OCI-LY1 (cell line): ENCODE data around the gene GABRA5.

ENCODE experiments used
- H2AFZ ChIP-seq: fragments of 200-600 bp; sonication (generic), shearing (Covaris generic); 2 replicates; pipeline ENCODE4 v1.6.0; 2014; ENCODE audit warnings: antibody characterized with exemption, mild to moderate bottlenecking, low read length
- H3F3A ChIP-seq: fragments of 200-600 bp; sonication (generic), shearing (Covaris generic); 2 replicates; pipeline ENCODE4 v1.6.0; 2014; ENCODE audit warnings: mild to moderate bottlenecking, antibody characterized with exemption, low read length, moderate library complexity; ENCODE audit not compliant: insufficient read depth
- H3K27ac ChIP-seq: fragments of 200-600 bp; sonication (generic); 2 replicates; pipeline ENCODE4 v1.5.1; 2014; ENCODE audit warnings: low read length, mixed run types, mild to moderate bottlenecking, low read depth; ENCODE audit not compliant: poor library complexity, severe bottlenecking
- H3K27me3 ChIP-seq: fragments of 200-600 bp; sonication (generic); 2 replicates; pipeline ENCODE4 v1.6.0; 2014; ENCODE audit warnings: antibody characterized with exemption, mild to moderate bottlenecking, low read length, moderate library complexity; ENCODE audit not compliant: insufficient read depth
- H3K36me3 ChIP-seq: fragments of 200-600 bp; sonication (generic); 2 replicates; pipeline ENCODE4 v1.6.1; 2014; ENCODE audit warnings: mild to moderate bottlenecking, antibody characterized with exemption, low read length, moderate library complexity, mixed read lengths; ENCODE audit not compliant: insufficient read depth
- H3K4me1 ChIP-seq: fragments of 200-600 bp; sonication (generic); 2 replicates; pipeline ENCODE4 v1.5.1; 2014; ENCODE audit warnings: mild to moderate bottlenecking, low read length, moderate library complexity; ENCODE audit not compliant: insufficient read depth, severe bottlenecking
- H3K4me2 ChIP-seq: fragments of 200-600 bp; sonication (generic), shearing (Covaris generic); 2 replicates; pipeline ENCODE4 v1.6.1; 2014; ENCODE audit warnings: low read length
- H3K4me3 ChIP-seq: fragments of 200-600 bp; sonication (generic); 2 replicates; pipeline ENCODE4 v1.5.1; 2014; ENCODE audit warnings: low read length, low read depth, mild to moderate bottlenecking, mixed read lengths; ENCODE audit not compliant: poor library complexity, severe bottlenecking
- H3K79me2 ChIP-seq: fragments of 200-600 bp; shearing (Covaris generic); 2 replicates; pipeline ENCODE4 v1.6.1; 2016; ENCODE audit warnings: mixed run types, low read length, mixed read lengths; ENCODE audit not compliant: insufficient read depth
- H3K9ac ChIP-seq: fragments of 200-600 bp; sonication (generic), shearing (Covaris generic); 2 replicates; pipeline ENCODE4 v1.6.1; 2014; ENCODE audit warnings: mild to moderate bottlenecking, low read length, mixed read lengths
- H3K9me2 ChIP-seq: fragments of 200-600 bp; sonication (generic), shearing (Covaris generic); 2 replicates; pipeline ENCODE4 v1.6.1; 2014; ENCODE audit warnings: low read depth, mild to moderate bottlenecking, low read length, mixed read lengths
- H3K9me3 ChIP-seq: fragments of 200-600 bp; shearing (Covaris generic); 2 replicates; pipeline ENCODE4 v1.6.1; 2014; ENCODE audit warnings: low read length, mixed read lengths
- H4K20me1 ChIP-seq: fragments of 200-600 bp; sonication (generic), shearing (Covaris generic); 2 replicates; pipeline ENCODE4 v1.6.0; 2016; ENCODE audit warnings: mild to moderate bottlenecking, low read length; ENCODE audit not compliant: insufficient read depth
- EZH2 ChIP-seq: fragments of 200-600 bp; sonication (generic), shearing (Covaris generic); IDR thresholded peaks from 2 replicates; pipeline ENCODE4 v1.8.0; 2017; ENCODE audit warnings: borderline replicate concordance, mixed run types, mild to moderate bottlenecking, antibody characterized with exemption, low read length, moderate library complexity, mixed read lengths
- TF ChIP-seq, protein P1 (sequence below): fragments of 200-600 bp; sonication (generic), shearing (Covaris generic); IDR thresholded peaks from 2 replicates; pipeline ENCODE4 v1.5.1; 2017; ENCODE audit warnings: mild to moderate bottlenecking, antibody characterized with exemption, low read length, moderate library complexity, mixed read lengths

Gene GABRA5

DNA sequence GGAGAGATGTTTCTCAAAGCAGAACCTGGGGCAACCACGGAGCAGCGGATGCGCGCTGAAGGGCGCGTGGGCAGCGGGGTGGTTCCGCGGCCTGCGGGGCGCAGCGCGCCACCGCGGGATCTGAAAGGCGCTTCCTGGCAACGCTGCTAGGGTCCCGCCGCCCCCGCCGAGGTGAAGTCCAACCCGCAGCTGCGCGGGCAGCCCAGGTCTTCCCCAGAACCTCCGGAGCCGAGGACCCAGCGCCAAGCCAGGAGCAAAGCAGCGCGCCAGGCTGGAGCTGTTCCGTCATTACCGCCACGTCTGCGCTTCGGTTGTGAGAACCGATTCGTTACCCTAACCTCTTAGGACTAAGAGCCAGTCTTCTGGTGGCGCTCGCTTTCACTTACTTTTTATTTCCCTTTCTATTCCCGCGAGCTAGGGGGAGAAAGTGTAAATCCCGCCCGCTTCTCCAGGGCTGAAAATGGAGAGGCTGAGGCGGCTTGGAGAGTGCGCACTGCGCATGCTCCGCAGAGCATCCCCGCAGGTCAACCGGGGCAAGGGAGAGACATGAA is 100.9 kb downstream of the GABRA5 start:
- Histone ChIP-seq H3K9me2 (no peaks in the 10 kb centered on the region), H3K9ac (no peak overlapping the region), H2AFZ (no peak overlapping the region), H3F3A (no peaks in the 10 kb centered on the region), H3K36me3 (no peaks in the 10 kb centered on the region), H3K9me3 (no peaks in the 10 kb centered on the region), H3K4me2 (no peak overlapping the region), H3K4me3 (no peak overlapping the region), H3K4me1 (no peaks in the 10 kb centered on the region), H3K79me2 (no peaks in the 10 kb centered on the region), H4K20me1 (no peaks in the 10 kb centered on the region), H3K27ac (no peak overlapping the region), H3K27me3 (no peaks in the 10 kb centered on the region)
- no peak for TF ChIP-seq EZH2
- TF ChIP-seq, protein P1, sequence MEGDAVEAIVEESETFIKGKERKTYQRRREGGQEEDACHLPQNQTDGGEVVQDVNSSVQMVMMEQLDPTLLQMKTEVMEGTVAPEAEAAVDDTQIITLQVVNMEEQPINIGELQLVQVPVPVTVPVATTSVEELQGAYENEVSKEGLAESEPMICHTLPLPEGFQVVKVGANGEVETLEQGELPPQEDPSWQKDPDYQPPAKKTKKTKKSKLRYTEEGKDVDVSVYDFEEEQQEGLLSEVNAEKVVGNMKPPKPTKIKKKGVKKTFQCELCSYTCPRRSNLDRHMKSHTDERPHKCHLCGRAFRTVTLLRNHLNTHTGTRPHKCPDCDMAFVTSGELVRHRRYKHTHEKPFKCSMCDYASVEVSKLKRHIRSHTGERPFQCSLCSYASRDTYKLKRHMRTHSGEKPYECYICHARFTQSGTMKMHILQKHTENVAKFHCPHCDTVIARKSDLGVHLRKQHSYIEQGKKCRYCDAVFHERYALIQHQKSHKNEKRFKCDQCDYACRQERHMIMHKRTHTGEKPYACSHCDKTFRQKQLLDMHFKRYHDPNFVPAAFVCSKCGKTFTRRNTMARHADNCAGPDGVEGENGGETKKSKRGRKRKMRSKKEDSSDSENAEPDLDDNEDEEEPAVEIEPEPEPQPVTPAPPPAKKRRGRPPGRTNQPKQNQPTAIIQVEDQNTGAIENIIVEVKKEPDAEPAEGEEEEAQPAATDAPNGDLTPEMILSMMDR: no peak

DNA sequence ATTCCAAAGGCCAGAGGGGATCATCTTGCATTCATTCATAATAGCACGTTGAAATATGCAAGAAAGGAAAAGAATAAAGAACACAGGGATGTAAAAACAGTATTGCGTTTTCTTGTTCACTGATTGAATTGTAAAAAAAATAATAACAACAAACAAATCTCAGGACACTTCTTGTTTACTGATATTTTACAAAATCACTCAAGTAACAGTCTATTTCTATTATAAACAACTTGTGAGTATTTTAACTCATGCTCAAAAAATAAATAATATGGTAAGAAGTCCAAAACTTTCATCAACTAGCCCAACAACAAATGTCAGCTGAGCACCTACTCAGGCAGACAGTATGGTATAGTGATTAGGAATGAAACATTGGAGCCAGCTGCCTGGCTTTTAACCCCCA is 101.9 kb downstream of the GABRA5 start:
- H3K9me3 ChIP-seq: no peaks in the 10 kb centered on the region
- H3K4me1 ChIP-seq: no peaks in the 10 kb centered on the region
- no peak overlapping the region for H3K9ac ChIP-seq
- TF ChIP-seq EZH2: no peak
- TF ChIP-seq, protein P1: no peak
- H2AFZ ChIP-seq: no peak overlapping the region
- no peaks in the 10 kb centered on the region for H3K9me2 ChIP-seq
- H3K36me3 ChIP-seq: no peaks in the 10 kb centered on the region
- H3K4me3 ChIP-seq: no peak overlapping the region
- no peaks in the 10 kb centered on the region for H3K79me2 ChIP-seq
- H3F3A ChIP-seq: no peaks in the 10 kb centered on the region
- no peaks in the 10 kb centered on the region for H4K20me1 ChIP-seq
- no peaks in the 10 kb centered on the region for H3K27me3 ChIP-seq
- no peak overlapping the region for H3K27ac ChIP-seq
- no peak overlapping the region for H3K4me2 ChIP-seq

DNA sequence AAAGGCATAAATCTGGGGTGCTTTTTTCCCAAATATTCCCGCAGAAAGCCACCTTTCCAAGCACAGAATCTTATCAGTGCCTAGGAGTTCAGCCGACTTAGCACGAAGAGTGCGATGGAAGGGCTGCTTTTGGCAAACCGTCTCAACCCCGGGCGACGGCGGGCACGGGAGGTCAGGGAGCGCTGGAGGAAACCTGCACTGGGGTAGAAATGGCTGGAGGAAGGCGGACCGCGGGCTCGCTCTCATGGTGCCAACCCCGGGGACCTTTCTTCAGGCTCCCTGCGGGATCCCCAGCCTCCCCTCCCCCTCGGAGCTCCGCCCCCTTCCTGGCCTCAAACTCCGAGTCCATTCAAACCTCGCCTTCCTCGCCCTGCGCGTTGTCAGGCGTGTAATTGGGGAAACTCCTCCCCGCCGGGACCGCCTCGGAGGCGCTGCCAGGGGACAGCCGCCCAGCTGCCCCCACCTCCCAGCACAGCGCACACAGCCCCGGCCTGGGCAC is 103.9 kb downstream of the GABRA5 start, which contains the start of gene GABRG3:
Gene GABRG3, plus strand, starts transcription at position 470 of the 499 bp plus-strand sequence.
- no peak for TF ChIP-seq EZH2
- TF ChIP-seq, protein P1: no peak
- Histone ChIP-seq H3K4me3 (no peak within 1 kb of the TSS), H3K27ac (no peak within 1 kb of the TSS), H3F3A (no peaks in the 10 kb centered on the region), H3K9me3 (no peaks in the 10 kb centered on the region), H4K20me1 (no peaks in the 10 kb centered on the region), H3K4me1 (no peaks in the 10 kb centered on the region), H2AFZ (no peak within 1 kb of the TSS), H3K9ac (no peak within 1 kb of the TSS), H3K9me2 (no peaks in the 10 kb centered on the region), H3K27me3 (no peaks in the 10 kb centered on the region), H3K79me2 (no peaks in the 10 kb centered on the region), H3K4me2 (no peak within 1 kb of the TSS), H3K36me3 (no peaks in the 10 kb centered on the region)
